ENCODE data around the gene DCDC2C. TPM values are rescaled to one million over a fixed set of nuclear protein-coding genes. Genes with fewer than 3 reads are reported as not detected.

DCDC2C gene
- total and polyA plus RNA-seq, 2 donors from 2014 or later, result not detected

GRCh38 chr2:3747826-3748225 is 44.5 kb downstream of the DCDC2C start:
- DNase-seq (no peak), FAIRE-seq (no peak)
- Histone ChIP-seq H3K27me3 (ENCODE audit: control insufficient read depth, insufficient read depth, low read length) (no peaks in the 10 kb centered on the region), H3K4me3 (ENCODE audit: low read length in 3 of 3) (no peak overlapping the region), H3K9me3 (ENCODE audit: control insufficient read depth in 2 of 3, insufficient read depth in 1 of 3, low read length in 3 of 3) (no peaks in the 10 kb centered on the region), H3K9ac (ENCODE audit: low read length in 3 of 3) (no peak overlapping the region), H3K27ac (ENCODE audit: low read depth in 2 of 2, low read length in 2 of 2) (no peak overlapping the region), H3K36me3 (ENCODE audit: control insufficient read depth in 2 of 3, insufficient read depth in 3 of 3, low read length in 3 of 3) (no peaks in the 10 kb centered on the region), H3K4me1 (ENCODE audit: control insufficient read depth in 2 of 3, insufficient read depth in 2 of 3, low read depth in 1 of 3, low read length in 3 of 3) (no peaks in the 10 kb centered on the region)
- intact Hi-C loops (cut with DNase I), result no loop called here
- TF ChIP-seq CTCF (IDR thresholded peaks at IDR 0.05; ENCODE audit: borderline replicate concordance, extremely low read depth, insufficient read depth), result no peak

- FAIRE-seq (no peak), DNase-seq (no peak)
- no peak overlapping the region for H3K27ac ChIP-seq (ENCODE audit: low read depth in 2 of 2, low read length in 2 of 2)
- H3K27me3 ChIP-seq (ENCODE audit: control insufficient read depth, insufficient read depth, low read length), result no peaks in the 10 kb centered on the region
- H3K4me1 ChIP-seq (ENCODE audit: control insufficient read depth in 2 of 3, insufficient read depth in 2 of 3, low read depth in 1 of 3, low read length in 3 of 3), result no peaks in the 10 kb centered on the region
- intact Hi-C loops (cut with DNase I), result no loop called here
- H3K36me3 ChIP-seq (ENCODE audit: control insufficient read depth in 2 of 3, insufficient read depth in 3 of 3, low read length in 3 of 3), result no peaks in the 10 kb centered on the region
- no peak overlapping the region for H3K9ac ChIP-seq (ENCODE audit: low read length in 3 of 3)
- no peak overlapping the region for H3K4me3 ChIP-seq (ENCODE audit: low read length in 3 of 3)
- TF ChIP-seq CTCF (IDR thresholded peaks at IDR 0.05; ENCODE audit: borderline replicate concordance, extremely low read depth, insufficient read depth), result no peak
- H3K9me3 ChIP-seq (ENCODE audit: control insufficient read depth in 2 of 3, insufficient read depth in 1 of 3, low read length in 3 of 3), result no peaks in the 10 kb centered on the region
Measured at GRCh38 chr2:3749201-3749600, 45.8 kb downstream of the DCDC2C start.

DNA sequence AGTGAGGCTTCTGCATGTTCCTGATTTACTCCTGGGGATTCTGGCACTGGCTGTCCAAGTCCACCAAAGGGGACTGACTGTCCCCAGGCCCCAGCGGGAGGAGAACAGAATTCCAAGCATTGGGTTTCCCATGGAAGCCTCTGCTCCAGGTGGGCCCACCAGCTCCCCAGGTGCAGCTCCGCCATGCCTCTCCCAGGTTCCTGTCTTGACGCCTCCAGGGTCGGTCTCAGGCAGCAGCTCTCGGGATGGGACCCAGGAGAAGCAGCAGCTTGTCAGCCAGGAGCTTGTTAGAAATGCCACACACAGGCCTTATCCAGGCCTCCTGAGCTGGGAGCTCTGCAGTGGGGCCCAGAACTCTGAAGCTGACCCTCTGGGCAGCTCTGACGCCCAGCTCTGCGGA is 47.9 kb downstream of the DCDC2C start:
- intact Hi-C loops (cut with DNase I), result no loop called here
- H3K9ac ChIP-seq (ENCODE audit: low read length in 3 of 3), result no peak overlapping the region
- TF ChIP-seq CTCF (IDR thresholded peaks at IDR 0.05; ENCODE audit: borderline replicate concordance, extremely low read depth, insufficient read depth), result no peak
- H3K27me3 ChIP-seq (ENCODE audit: control insufficient read depth, insufficient read depth, low read length), result no peaks in the 10 kb centered on the region
- FAIRE-seq (no peak), DNase-seq (no peak)
- no peak overlapping the region for H3K27ac ChIP-seq (ENCODE audit: low read depth in 2 of 2, low read length in 2 of 2)
- peaks cover 0 to 2% (median 0%) of the 10 kb centered on the region in 3 donors for H3K4me1 ChIP-seq (ENCODE audit: control insufficient read depth in 2 of 3, insufficient read depth in 2 of 3, low read depth in 1 of 3, low read length in 3 of 3)
- no peak overlapping the region for H3K4me3 ChIP-seq (ENCODE audit: low read length in 3 of 3)
- no peaks in the 10 kb centered on the region for H3K36me3 ChIP-seq (ENCODE audit: control insufficient read depth in 2 of 3, insufficient read depth in 3 of 3, low read length in 3 of 3)
- no peaks in the 10 kb centered on the region for H3K9me3 ChIP-seq (ENCODE audit: control insufficient read depth in 2 of 3, insufficient read depth in 1 of 3, low read length in 3 of 3)

- Histone ChIP-seq H3K27me3 (ENCODE audit: control insufficient read depth, insufficient read depth, low read length) (no peaks in the 10 kb centered on the region), H3K9me3 (ENCODE audit: control insufficient read depth in 2 of 3, insufficient read depth in 1 of 3, low read length in 3 of 3) (no peaks in the 10 kb centered on the region), H3K4me3 (ENCODE audit: low read length in 3 of 3) (no peak overlapping the region), H3K36me3 (ENCODE audit: control insufficient read depth in 2 of 3, insufficient read depth in 3 of 3, low read length in 3 of 3) (no peaks in the 10 kb centered on the region), H3K27ac (ENCODE audit: low read depth in 2 of 2, low read length in 2 of 2) (no peak overlapping the region), H3K9ac (ENCODE audit: low read length in 3 of 3) (no peak overlapping the region), H3K4me1 (ENCODE audit: control insufficient read depth in 2 of 3, insufficient read depth in 2 of 3, low read depth in 1 of 3, low read length in 3 of 3) (peaks cover 0 to 2% (median 0%) of the 10 kb centered on the region in 3 donors)
- no peak for DNase-seq
- FAIRE-seq, result no peak
- TF ChIP-seq CTCF (IDR thresholded peaks at IDR 0.05; ENCODE audit: borderline replicate concordance, extremely low read depth, insufficient read depth), result no peak
- intact Hi-C loops (cut with DNase I), result no loop called here
Measured at GRCh38 chr2:3751806-3752205, 48.4 kb downstream of the DCDC2C start.

Data from kidney (tissue), 14 donors.